GF-D8 (cell line): ENCODE measurements around the gene CACNG6.
A peak's percentile ranks its signal among the peaks of the same experiment; 100 is the strongest.

Experiments
- DNase-seq: peaks from one replicate; lab custom pipeline; 2025; lab: John Stamatoyannopoulos, UW

The CACNG6 gene

GRCh38 chr19:54045771-54046170 lies 54.3 kb downstream of the CACNG6 start:
- DNase-seq = no peak

GRCh38 chr19:54047616-54048015 lies 56.2 kb downstream of the CACNG6 start:
- peak; percentile 2 for DNase-seq
